GM18498 (cell line): ENCODE results near the gene SERPINE1.

Experiments used
- ATAC-seq: cut with Tn5 transposase; IDR thresholded peaks from one replicate; pipeline ENCODE4 v1.9.1; 2021; ENCODE audit warnings: mild to moderate bottlenecking, moderate library complexity; ENCODE audit not compliant: unreplicated experiment

SERPINE1 gene

GRCh38 chr7:101166909-101167644 lies 40.2 kb downstream of the SERPINE1 start:
- ATAC-seq, result no peak

DNA sequence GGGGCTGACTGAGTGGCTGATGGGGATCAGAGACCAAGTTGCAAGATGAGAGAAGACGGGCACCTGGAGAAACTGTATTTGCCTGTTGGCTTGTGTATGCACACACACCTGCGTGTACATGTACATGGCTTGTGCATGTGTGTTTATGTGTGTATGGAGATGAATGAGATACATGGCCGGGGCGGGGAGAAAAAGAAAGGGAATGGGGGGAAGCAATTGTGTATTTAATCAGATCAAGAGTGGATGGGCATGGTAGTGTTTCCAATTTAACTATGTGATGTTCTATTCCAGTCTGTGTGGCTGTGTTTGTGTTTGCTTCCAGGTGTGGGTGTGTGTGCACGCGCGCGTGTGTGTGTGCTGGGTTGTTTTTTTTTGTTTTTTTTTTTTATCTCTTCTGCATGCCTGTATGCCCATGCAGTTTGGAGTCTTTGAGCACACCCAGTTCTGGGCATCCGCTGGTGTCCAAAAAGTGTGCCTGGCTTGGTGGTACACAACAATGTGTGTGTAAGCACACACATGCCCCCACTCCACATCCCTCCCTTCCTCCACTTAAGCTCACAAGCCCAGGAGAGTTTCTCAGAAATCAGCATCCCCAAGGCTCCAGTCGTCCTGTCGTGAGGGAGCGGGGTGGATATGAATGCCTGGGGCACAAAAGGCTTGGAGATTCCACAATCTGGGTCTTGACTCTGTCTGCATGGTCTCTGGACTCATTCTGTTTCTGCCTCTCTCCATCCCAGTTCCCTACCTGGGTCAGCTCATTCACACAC lies 40.9 kb downstream of the SERPINE1 start:
- ATAC-seq, result no peak

DNA sequence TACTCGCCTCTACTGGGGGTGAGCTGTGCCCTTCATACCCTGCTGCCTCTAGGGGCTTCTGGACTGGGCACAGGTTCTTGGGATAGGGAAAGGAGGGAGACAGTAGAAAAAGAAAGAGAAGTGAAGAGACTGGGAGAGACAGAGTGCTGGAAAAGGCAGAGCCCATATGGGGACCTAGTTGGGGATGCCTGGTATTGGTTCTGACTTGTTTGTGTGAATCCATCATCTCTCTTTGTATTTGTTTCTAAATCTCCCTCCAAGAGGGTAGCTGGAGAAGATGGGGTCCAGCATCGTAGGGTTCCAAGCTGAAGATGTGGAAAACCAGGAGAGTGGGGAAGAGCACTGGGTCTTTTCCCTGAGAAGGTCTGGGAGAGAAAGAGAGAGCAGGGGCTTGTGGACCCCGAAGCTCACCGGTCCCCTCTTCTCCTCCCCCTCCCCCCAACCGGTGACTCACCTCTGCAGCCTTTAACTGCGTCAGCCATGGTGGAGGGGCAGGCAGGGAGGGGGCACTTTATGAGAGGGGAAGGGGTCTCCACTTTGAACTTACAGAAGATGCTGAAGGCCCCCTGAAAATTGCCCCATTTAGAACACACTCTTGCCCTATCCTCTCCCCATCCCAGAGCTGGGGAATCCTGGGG lies 41.6 kb downstream of the SERPINE1 start:
- no peak for ATAC-seq

- no peak for ATAC-seq
Measured at GRCh38 chr7:101169110-101169837, 42.4 kb downstream of the SERPINE1 start.

GRCh38 chr7:101169838-101170551 lies 43.1 kb downstream of the SERPINE1 start:
- ATAC-seq, result no peak

GRCh38 chr7:101170617-101171441 lies 43.9 kb downstream of the SERPINE1 start:
- ATAC-seq, result no peak

DNA sequence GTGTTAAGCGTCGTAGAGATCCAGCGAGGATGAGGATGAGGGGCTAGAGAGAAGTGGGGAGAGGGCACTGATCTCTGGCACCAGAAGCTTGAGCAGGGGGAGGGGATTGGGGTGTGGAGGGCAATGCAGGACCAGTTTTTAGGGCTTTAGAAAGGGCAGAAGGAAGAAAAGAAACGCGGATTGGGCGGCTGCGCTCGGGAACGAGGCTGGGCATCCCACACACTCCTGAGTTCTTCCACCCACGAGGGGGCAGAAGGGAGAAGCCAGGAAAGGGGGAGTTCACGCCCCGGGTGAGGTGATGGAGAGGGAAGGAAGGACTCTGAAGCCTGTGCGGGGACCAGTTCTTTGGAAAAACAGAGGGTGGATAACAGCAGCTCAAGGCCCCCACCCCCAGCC lies 44.5 kb downstream of the SERPINE1 start:
- no peak for ATAC-seq

DNA sequence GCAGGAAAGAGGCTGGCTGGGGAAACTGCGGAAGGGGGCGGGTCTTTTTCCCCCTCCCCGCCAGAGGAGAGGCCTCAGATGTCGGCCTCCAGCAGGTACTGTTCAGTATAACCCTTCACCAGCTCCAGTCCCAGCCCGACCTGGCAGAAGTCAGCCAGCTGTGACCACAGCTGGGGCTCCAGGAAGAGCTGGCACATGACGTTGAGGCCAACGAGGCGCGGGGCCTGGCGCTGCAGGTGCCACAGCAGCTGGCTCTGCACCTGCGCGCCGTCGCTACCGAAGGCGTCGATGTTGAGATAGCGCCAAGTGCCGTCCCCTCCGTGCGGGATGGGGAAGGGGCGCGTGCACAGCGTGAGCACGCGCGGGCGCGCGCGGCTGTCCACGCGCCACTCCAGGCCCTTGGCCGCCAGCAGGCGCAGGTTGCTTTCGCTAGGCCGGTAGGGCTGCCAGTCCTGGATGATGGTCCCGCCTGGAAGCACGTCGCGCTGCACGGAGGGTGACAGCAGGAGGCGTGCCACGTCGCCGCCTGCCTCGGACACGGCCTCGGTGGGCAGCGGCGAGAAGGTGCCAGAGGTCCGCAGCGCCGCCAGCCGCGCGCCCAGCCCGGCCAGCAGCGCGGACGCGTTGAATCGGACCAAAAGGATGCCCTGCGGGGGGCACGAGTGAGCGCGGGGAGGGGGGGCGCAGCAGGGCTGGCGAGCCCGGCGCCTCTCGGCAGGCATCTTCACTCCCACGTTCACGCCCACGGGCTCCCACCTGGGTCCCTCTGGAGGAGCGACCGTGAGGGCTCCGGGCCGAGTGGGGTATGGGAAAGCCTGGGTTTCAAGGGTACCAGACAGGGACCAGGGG lies 45.3 kb downstream of the SERPINE1 start:
- ATAC-seq, result no peak

- no peak for ATAC-seq
Measured at GRCh38 chr7:101172854-101173751, 46.2 kb downstream of the SERPINE1 start.

DNA sequence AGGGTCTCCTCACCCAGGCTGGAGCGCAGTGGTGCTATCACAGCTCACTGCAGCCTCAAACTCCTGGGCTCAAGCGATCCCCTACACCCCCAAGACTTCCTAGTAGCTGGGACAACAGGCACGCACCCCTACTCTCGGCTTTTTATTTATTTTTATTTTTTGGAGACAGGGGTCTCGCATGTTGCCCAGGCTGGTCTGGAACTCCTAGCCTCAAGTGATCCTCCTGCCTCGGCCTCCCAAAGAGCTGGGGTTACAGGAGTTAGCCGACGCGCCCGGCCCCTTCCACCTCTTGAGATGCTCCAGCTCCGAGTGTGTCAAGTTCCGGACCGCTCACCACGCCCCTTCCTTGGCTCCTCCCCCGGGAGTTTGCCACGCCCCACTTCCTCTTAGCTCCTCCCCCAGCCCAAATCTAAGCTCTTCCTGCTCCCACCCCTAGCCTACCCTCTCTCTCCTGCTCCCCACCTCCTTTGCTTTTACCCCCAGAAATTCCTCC lies 46.9 kb downstream of the SERPINE1 start:
- ATAC-seq, result no peak

- ATAC-seq, result no peak
Measured at GRCh38 chr7:101174322-101174854, 47.5 kb downstream of the SERPINE1 start.

GRCh38 chr7:101175664-101176063 lies 48.8 kb downstream of the SERPINE1 start:
- ATAC-seq, result no peak

DNA sequence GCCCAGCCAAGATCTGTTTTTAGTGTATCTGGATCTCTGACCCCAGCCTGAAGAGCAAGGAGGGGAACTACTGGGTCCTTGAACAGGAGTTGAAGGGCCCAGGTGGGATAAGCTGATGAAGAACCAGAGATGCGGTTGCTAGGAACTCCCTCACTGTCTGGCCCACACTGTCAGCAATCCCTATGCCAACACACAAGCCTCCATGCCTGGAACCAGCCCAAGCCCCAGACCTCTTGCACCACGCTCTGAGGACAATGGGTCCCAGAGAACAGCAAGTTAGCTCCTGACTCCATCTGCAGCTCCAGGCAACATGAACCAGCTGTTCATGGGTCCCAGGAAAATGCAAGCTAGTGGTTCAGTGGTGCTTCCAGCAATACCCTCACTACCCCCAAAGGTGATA lies 50.7 kb downstream of the SERPINE1 start:
- ATAC-seq, result no peak

GRCh38 chr7:101179117-101179516 lies 52.2 kb downstream of the SERPINE1 start:
- no peak for ATAC-seq

DNA sequence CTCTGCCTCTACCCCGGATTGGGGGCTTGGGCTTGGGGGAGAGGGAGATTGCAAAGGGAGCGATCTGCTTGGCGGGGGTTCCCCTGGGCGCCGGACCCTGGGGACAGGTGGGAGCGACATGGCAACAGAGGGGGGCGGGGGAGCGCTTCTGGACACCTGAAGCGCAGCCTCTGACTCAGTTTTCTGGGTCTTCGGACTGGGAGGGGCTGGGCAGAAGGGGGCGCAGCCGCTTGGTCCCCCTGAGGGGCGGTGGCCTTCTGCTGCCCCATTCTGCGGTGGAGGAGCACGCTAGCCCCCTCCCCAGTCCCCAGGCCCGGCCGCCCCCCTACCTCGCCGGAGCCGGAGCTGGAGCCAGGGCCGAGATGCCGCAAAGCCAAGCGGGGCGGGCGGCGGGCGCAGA lies 52.8 kb downstream of the SERPINE1 start:
- ATAC-seq, result no peak

DNA sequence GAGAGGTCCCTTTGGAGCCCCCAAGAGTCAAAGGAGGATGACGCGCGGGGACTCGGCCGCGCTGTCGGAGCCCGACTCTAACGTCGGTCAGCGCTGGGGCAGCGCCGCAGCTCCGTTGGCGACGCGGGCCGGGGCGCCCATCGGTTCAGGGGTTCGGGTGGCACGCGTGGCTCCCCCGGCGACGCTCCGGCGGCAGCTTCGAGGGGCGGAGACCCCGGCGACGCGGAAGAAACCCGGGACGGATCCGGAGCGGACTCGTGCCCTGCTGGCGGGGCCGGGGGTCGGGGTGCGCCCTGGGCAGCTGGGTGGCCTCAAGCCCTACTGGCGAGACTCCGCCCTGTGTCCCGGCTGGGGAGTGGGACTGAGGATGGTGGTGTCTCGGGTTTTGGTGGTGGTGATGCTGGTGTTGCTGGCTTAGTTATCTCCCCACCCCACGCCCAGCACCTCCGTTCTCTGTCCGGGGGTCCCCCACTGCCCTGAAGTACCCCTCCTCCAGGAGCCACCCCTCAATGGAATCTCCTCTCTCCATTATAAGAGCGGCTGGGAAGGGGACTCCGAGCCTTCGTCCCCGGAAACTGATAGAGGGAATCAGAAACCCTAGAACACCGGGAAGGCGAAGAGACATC lies 53.3 kb downstream of the SERPINE1 start, which contains the start of gene NAT16:
TSS of gene NAT16 (minus strand) at position 164 of the 626 bp plus-strand sequence. CDS start 5,486 bp downstream, outside the sequence.
- ATAC-seq, result no peak
